Hematopoietic multipotent progenitor cell treated with erythropoietin and hydrocortisone succinate and interleukin-3 and kit ligand, for 8 days (in vitro differentiated cells): ENCODE results near the gene GALNT9.

ENCODE experiments used
- DNase-seq: peaks from one replicate; pipeline ENCODE4 v3.0.0-alpha.2; 2015

The GALNT9 gene

DNA sequence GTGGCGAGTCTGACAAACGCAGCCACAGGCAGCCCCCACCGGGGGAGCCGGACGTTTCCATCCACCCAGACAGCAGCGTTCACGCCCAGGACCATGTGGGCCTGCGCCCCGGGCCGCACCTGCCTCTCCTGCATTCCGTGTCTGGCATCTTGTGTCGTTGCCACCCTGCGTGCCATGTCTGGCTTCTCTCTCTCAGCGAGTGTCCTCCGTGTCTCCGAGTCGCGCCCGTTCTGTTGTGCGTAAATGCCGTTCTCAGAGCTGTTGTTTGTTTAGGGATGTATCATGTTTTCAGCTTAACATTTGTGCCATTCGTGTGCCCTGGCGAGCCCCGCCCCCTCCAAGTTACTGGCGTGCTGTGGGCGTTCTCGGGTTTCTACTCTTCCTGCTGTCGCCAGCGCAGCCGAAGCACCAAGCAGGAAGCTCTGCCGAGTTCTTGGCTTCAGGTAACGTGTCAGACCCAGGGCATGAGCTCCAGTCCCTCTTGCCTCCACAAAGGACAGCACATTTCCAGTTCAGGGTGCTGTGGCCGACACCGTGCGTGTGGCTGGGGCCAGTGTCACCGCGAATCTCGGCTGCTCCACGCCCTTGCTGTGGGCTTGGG, 150.5 kb downstream of the GALNT9 start:
- no peak for DNase-seq

DNA sequence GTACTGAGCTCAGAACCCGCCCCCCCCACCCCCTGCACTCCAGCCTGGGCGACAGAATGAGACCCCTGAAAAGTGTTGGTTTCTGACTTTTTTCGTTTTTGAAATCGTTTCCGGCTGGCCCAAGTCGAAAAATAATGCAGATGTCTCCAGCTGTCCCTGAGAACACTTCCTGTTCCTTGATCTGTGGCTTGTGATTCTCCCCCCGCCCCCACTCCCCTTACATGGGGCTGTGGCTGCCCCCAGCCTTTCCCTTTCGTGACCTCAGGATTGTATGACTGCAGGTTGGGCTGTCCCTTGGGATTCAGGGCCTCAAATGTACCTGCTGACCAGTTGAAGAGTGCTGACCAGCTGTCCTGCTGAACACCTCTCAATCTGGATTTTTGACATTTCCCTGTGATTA, 151.1 kb downstream of the GALNT9 start:
- no peak for DNase-seq

DNA sequence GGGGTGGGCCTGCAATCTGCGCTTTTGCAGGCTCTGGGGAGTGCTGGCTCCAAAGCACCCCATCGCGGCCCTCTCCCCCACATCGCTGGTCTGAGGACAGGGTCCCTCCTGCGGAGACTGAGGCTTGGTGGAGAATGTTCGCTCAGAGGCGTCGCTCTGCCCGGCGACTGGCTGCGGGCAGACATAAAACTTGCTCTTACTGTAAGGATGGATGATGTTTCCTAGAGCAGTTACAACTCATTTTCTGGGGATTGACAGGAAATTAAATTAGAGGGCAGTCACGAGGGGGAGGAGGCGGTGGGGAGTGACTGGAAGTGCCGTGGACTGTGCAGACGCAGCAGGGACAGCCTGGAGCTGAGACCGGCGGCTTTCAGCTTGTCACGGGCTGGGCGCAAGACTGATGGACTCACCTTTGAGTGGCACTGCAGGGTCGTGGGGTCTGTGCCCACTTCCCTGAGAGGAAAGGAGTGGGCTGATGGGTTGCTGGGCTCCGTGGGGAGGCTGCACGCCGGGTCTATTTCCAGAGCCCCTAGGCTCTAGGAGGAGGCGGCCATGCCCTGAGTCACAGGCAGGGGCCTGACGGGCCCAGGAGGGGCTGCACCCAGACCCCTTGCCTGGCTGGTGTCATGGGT, 152.4 kb downstream of the GALNT9 start:
- no peak for DNase-seq

DNA sequence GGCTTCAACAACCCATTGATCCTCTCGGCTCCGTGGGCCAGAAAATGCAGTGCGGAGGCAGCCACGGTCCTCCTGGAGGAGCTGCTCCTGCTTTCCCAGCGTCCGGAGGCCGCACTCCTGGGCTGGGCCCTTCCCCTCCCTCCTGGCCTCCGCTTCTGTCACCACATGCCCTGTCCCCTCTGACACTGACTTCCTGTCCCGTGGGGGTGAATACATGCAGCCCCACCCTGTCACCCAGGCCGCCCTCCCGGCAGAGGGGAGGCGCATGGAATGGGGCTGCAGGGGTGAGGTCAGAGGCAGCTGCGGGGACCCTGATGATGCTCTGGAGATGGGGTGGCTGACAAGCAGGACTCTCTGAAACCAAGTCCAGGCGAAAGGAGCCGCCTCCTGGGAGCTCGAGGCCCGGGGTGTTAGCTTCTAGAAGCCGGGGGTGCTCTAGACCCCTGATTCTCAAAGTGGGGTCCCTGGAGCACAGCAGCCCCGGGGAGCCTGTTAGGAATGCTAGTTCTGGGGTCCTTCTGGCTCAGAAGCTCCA, 152.9 kb downstream of the GALNT9 start:
- DNase-seq = no peak

DNA sequence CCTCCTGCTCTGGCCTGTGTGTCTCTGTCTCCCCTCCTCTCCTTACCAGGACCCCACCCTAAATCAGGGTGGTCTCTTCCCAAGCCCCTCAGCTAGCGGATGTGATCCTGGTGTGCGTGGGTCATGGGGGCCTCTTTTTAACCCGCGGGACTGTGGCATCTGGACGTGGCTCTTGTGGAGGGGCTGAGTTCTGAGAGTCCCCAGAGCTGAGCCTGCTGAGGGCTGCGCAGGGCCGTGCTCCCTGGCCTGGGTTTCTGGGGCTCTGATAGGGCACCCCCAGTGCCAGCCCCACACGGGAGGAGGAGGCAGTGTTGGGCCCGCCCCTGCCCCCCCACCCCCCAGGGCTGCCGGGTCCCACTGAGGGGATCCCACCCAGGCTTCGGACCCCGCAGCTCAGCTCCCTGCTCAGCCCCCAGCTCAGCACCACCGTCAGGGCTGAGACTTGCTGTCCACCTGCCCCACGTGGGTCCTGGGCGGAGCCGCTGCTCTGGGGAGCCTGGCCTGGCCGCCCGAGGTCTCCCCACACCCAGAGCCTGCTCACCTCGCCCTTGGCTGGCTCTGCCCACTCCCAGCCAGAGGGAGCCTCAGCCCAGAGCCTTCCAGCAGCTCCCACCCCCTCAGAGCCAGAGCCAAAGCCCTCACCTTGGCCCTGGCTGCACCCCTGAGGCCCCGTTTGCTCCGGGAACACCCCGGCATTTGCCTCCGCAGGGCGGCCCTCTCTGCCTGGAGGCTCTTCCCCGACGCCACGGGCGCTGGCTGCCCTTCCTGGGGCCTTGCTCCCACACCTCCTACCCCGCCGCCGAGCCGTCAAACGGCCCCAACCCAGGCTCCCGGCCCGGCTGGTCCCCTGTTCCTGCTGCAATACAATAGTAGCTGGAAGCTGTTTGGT, 153.6 kb downstream of the GALNT9 start:
- no peak for DNase-seq

DNA sequence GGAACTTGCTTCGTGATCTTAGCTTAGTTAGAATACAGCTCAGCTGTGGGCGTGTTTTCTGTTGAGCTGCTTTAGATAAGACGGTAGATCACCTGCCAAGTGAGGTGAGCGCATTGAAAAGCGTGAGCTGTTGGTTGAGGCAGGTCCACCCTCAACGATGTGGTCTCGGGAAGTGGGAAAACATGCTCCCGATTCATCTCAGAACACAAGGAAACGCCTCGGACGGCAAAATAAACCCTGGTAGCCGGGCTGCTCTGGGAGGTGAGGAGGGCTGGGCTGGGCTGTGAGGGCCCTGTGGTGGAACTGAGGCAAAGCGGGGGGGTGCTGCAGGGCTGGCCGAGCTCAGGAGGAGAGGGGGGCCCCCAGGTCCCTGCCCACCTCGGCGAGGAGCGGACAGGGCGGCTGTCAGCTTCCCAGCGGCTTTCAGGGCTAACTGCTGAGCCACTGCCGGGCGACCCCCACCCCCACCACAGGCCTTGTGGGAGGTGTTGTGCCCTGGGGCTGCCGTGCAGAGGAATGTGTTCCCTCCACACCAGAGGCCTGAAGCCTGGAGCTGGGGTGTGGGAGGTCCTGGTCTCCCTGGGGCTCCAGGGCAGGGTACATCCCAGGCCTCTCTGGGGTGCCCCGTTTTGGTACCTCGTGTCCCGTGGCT, 154.4 kb downstream of the GALNT9 start:
- no peak for DNase-seq

DNA sequence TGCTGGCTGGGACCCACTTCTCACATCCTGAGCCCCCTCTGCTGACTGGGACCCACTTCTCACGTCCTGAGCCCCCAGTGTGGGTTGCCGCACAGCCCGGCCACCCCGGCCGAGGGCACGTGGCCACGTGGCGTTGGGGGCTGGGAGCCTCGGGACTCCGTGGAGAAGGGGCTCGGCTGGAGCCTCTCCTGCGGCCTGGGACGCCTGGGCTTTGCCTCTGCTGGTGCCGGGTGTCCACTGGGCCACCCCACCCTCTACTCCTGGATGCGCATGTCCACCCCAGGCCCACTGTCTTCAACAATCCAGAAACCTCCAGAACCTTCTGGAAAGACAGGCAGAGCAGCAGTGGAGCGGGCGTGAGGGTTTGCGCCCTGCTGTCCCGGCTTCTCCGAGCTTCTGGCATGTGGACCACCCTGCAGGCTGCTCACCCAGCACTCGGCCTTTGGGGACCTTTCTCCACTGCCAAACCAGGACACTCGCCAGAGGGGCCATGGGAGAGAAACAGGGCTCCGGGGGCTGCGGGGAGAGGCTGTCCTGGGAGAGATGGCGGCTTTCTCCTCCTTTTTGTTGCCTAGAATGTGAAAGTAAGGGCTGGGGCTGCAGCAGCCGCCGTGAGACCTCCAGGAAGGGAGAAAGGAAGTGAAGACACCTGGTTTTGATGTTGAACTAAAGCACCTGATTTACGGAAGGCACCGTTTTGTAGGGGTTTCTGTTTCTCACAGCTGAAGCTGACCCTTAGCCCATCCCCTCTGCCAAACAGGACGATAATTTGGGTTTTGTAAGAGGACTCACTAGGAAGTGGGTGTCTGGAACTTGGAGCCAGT, 155.2 kb downstream of the GALNT9 start:
- no peak for DNase-seq

DNA sequence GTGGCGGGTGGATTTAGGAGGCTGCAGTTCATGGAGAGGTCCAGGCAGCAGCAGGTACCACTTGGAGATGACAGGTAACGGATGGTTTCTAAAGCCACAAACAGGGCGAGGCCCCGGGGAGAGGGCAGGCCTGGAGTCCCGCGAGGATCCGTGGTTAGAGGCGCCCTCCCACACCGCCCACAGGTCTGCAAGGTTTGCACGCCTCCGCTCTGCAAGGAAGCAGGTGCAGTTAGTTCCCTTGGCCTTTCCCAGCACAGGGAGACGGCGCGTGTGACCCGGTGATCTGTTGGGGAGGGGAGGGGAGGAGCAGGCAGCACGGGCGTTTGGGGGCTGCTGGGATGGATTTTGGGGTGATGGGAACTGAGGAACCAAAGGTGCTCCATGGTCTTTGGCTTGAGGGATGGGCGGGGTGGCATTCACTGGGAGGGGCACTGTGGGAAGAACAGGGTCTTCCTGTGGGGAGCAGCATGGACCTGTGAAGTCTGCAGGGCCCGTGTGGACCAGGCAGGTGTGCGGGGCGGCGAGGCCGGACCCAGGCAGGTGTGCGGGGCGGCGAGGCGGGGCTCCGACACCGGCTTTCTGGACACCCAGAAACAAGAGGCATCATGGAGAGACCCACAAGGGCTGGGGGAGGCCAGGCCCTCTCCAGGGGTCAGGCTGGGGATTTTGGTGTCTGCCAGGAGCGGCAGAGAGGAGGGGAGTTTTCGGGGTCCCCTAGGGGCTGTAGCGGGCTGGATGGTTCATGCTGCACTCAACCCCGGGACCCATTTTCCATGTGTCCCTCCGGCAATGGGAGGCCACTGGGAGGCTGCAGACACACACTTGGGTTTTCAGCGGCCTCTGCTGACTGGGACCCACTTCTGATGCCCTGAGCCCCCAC, 156.0 kb downstream of the GALNT9 start:
- DNase-seq = no peak

DNA sequence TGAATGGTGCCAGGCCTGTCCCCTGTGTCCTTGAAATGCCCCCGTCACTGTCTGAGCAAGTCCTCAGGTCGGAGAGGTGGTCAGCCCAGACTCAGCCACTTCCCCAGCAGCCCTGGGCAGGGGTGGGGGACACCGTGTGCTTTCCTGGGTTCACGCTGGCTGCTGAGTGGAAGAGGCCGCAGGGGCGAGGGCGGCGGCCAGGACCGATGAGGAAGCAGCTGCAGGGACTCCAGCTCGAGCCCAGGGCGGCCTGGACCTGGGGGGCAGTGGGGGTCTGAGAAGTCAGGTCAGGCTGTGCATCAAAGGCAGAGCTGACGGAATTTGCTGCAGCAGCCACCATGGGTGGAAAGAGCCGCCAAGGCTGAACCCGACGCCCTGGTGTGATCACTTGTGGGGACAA, 156.8 kb downstream of the GALNT9 start:
- no peak for DNase-seq

DNA sequence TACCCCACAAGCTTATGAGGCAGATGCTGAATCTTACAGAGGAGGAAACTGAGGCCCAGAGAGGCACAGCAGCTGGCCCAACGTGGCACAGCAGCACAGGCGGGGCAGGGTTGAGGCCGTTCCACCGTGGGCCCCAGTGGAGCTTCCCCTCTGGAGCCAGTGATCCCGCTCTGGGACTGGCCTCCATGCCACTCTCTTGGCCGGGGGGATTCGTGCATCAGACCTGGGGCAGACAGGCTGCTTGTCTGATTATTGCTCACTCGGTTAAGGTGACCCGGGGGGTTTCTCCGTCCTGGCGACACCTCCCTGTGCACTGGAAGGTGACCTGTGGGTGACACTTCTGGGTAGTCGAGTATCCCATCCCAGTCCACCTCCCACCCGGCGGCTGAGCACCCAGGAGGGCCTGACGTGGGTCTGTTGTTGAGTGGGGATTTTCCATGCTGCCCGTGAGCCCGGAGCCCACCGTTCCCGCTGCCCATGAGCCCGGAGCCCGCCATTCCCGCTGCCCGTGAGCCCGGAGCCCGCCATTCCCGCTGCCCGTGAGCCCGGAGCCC, 157.3 kb downstream of the GALNT9 start:
- no peak for DNase-seq

DNA sequence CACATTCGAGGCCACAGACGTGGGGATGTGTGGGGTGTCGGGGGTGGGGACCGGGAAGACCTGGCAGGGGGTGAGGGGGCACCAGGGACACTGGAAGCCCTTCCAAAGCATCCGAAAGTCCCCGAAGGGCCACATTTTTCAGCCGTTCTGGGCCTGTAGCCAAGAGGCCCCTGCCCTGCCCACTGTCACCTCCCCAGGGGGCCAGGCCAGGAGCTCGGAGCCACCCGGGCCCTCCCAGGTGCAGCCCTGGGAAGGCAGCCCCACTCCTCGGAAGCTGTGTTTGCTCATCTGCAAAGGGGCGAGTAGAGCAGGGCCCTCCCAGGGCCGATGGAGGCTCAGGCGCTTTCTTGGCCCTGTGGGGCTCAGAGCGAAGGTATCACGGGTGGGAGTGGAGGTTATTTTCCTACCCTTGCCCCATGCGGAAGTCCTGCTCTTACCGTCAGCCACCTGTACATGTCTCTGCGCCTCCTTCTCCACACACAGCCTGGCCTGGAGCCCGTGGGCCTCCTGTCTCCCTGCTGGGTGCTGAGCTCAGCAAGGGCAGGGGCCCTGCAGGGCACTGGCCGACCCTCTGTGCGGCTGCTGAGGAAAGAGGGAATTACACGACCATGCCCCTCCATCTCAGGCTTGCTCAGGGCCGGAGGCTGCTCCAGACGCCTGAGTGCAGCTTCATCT, 158.0 kb downstream of the GALNT9 start:
- no peak for DNase-seq

DNA sequence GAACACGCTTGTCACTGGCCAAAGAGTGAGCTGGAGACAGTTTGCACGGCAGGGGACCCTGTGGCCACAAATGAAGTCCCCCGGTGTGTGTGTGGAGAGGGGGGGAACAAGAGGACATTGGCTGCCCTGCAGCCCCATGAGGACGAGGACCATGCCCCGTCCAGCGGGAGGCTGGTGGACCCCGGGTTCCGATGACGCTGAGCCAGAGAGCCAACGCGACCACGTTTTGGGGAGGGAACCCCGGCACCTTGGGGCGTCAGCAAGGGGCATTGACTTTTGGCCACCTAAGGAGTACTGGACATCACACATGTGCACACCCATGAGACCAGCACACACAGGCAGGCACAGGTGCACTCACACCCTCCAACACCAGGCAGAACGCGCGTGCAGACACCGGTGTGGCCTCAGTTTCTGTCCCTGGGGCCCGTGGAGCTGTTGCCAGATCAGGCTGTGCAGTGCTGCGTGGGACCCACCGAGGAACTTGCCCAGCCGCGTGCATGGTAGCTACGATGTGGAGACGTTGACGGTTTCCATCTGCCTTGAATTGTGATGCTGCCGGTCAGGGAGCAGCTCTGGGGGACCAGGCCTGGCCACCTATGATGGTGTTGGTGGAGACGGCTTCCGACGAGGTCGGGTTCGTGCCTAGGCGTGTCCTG, 158.6 kb downstream of the GALNT9 start:
- no peak for DNase-seq

DNA sequence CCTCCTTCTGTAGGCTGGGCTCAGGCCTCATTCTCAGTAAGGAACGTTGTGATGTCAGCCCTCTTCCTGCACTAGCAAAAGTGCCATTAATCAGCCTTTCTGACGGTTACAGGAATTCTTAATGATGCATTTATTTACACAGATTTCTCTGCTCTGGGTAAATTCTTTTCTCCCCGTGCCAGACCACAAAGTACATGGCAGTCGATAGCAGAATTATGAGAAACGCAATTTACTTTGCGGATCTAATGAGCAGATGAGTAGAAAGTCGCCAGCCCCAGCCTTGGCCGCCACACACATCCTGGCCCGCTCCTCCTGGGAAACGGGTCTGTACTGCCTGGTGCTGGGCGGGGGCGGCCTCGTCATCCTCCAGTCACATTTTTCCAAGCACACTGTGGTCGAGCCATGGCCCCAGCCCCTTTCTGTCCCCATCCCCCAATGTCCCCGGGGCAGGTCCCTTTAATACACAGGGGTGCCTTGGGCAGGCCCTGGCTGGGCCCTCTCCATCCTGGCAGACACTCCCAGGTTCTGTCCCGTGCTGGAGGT, 159.2 kb downstream of the GALNT9 start:
- no peak for DNase-seq

DNA sequence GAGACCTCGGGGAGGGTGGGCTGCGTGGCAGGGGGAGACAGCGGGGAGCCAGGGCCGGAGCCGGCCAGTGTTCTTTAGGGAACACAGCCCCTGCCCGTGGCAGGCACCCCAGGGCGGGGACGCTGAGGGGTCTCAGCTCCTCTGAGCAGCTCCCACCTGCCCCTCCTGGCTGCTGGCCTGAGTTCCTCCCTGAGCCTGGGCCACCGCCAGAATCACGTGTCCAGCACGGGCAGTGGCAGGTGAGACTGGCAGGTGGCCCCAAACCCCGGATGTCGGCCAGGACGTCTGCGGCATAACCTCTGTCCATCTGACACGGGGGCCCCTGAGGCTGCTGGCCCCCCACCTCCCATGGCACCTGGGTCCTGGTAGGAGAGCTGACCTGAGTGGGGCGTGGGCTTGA, 160.0 kb downstream of the GALNT9 start:
- no peak for DNase-seq

DNA sequence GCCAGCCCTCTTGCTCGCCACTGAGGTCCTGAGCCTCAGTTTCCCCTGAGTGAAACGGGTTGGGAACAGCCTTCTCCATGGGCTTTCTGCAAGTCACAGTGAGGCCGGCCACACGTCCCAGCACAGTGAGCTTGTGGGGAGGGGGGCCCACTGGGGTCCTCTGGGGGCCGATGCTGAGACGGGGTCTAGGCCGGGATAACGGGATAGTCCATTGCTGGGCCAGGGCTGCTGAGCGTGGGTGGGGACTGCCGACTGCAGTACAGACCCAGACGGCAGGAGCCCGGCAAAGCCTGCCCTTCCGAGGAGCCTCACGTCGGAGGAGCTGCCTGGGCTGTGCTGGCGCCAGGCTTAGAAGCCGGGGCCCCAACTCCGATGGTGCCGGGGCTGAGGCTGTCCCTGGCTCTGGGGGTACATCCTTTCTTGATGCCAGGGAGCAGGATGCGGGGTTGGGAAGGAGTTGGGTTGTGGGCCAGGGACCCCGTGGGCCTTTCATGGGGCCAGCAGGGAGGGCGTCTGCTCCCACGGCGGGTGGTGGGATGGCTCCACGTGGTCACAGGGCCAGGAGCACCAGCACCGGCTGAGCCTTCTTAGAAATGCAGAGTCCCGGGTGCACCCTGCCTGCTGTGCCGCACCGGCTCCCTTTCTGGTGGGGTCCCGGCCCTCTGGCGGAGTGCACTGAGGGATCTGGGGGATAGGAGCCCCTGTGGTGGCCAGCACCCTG, 160.9 kb downstream of the GALNT9 start:
- no peak for DNase-seq

DNA sequence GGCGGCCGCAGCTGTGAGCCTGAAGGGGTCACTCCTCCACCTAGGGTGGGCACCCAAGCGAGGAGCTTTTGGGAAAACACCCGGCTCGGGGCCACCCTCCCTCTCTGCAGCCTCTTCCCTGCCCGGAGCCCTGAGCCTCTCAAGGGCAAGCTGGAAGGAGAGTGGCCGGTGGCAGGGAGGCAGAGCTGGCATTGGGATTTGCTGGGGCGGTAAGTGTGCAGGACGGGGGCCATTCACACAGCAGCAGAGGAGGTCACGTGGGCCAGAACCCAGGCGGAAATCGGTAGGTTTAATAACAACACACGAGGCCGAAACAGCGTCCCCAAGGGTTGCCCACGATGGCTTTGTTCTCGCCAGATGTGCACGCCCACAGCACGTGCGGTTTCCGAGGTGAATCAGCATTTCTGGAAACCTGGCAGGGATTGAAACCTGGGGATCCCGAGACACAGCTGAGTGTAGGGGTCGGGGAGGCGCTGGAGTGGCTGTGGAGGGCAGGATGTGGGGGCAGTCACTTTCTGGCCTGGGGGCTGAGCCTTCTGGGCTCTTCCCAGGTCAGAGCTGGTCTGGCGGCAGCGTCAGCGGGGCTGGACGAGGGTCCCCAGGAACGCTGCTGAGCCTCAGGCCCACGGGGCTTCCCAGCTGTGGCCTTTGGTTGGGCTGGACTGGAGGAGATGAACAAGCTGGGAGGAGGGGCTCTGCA, 161.6 kb downstream of the GALNT9 start:
- DNase-seq = no peak

DNA sequence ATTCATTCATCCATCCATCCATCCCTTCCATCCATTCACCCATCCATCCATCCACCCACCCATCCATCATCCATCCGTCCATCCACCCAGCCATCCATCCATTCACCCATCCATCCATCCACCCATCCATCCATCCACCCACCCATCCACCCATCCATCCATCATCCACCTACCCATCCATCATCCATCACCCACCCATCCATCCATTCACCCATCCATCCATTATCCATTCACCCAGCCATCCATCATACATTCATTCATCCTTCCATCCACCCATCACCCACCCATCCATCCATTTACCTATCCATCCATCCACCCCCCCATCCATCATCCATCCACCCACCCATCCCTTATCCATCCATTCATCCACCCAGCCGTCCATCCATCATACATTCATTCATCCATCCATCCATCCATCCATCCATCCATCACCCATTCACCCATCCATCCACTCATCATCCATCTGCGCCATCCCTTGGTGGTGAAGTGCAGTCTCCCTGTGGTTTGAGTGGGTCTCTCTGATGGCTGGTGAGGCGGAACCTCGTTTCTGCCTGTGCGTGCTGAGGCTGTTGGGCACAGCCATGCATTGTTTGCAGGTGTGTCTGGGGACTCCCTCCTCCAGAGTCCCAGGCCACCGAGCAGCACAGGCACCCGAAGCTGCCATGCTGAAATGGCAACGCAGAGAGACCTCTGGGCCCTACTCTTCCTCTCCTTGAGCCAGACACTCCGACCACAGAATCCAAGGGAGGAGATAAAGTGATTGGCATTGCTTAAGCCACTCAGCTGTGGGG, 162.4 kb downstream of the GALNT9 start:
- DNase-seq = no peak
